Stimulated activated CD8-positive, alpha-beta memory T cell treated with anti-CD3 and anti-CD28 coated beads, Interleukin-12 subunit alpha, Interleukin-12 subunit beta, amount 100 ng/mL, for 24 hours (primary cell): Measurements from ENCODE around the gene TTC7B.

Experiments
- DNase-seq: peaks from one replicate; pipeline ENCODE4 v3.0.0-alpha.2; 2020; ENCODE audit errors: extremely low read depth

Gene TTC7B

DNA sequence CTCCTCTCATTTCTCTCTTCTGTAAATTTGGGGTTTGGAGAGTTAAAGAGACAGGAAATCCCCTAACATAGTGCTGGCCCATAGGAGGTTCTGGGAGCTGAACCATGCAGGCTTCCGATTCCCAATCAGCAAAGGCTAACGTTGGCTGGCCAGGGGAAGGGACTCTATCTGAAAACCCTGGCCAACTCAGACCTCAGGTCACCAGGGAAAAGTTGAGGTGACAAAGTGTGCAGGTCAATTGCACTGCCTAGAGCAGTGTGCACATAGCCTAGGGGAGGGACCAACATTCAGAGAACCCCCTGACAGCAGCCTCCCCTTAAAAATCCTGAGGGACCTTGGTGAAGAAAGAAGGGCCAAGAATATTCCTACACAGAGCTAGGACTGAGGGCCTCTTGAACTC, 38.9 kb downstream of the TTC7B start:
- no peak for DNase-seq

- DNase-seq: no peak
These were observed 40.8 kb downstream of the TTC7B start for GRCh38 chr14:90775441-90775840.

DNA sequence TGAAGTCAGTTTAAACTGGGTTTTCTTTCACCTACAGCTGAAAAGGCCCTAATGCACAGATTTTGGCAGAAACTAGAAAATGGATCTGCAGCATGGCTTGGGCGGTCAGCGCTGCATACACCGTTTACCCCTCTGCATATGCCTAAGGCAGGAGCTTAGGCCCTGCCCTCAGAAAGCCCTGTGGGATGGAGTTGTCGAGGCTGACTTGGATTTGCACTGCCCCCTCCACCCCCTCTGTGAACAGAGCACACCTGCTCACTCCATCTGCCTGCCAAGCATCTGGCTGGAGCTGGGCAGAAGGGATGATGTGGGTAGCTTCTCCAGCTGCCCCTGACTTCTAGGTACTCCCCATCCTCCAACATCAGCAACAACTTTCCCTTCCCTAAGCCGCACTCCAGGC, 41.9 kb downstream of the TTC7B start:
- no peak for DNase-seq

GRCh38 chr14:90773705-90774104, 42.5 kb downstream of the TTC7B start:
- DNase-seq: no peak

DNA sequence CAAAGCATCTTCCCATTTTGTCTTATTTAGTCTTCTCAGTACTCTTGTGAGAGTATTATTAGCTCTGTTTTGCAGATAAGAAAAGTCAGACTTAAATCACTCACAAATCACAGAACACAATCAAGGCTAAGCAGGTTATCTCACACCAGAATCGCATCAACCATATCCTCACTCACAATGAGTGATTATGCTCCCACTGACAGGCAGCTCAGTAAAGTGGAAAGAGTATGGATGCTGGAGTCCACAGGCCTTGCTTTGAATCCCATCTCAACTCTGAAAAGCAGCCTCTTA, 43.1 kb downstream of the TTC7B start:
- DNase-seq: no peak

DNA sequence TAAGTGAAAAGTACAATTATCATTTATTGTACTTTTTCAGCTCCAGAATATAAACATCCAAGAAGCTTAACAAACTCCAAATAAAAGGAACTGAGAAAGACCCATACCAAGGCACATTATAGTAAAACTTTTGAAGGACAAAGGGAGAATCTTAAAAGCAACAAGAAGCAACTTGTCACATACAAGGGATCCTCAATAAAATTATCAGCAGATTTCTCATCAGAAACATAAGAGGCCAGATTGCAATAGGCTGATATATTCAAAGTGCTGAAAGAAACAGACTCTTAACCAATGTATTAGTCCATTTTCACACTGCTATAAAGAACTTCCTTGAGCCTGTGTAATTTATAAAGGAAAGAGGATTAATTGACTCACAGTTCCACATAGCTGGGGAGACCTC, 48.3 kb downstream of the TTC7B start:
- no peak for DNase-seq

GRCh38 chr14:90760591-90761316, 55.5 kb downstream of the TTC7B start:
- DNase-seq: no peak

- DNase-seq: no peak
These were observed 56.2 kb downstream of the TTC7B start for GRCh38 chr14:90760078-90760444.

- no peak for DNase-seq
These were observed 56.7 kb downstream of the TTC7B start for GRCh38 chr14:90759370-90760077.

GRCh38 chr14:90758959-90759358, 57.3 kb downstream of the TTC7B start:
- DNase-seq: no peak

GRCh38 chr14:90758028-90758889, 58.0 kb downstream of the TTC7B start:
- DNase-seq: peak; percentile 85

- DNase-seq: no peak
These were observed 58.8 kb downstream of the TTC7B start for GRCh38 chr14:90757452-90757851.

DNA sequence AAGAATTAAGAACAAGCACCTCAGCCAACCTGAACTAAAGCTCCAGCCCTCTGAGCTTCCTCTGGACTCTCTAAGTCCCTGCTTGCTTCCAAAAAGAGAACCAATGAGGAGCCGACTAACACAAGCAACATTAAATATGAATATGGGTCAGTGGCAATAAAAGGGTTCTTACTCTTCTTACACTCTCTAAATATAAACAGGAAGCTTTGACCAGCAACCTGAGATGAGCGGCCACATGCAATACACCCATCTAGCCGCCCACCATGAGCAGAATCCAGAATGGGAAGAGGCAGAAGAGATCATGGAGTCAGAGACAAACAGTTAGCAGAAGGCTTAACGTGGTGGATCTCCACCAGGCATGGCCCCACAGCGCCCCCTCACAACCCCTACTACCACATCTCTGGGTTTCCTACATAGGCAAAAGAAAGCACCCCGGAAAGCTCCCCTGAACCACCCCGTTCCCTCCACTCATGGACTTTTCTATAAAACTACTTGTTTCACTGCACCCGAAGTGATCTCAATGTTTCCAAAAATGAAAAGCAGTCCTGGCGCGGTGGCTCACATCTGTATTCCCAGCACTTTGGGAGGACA, 59.4 kb downstream of the TTC7B start:
- no peak for DNase-seq

DNA sequence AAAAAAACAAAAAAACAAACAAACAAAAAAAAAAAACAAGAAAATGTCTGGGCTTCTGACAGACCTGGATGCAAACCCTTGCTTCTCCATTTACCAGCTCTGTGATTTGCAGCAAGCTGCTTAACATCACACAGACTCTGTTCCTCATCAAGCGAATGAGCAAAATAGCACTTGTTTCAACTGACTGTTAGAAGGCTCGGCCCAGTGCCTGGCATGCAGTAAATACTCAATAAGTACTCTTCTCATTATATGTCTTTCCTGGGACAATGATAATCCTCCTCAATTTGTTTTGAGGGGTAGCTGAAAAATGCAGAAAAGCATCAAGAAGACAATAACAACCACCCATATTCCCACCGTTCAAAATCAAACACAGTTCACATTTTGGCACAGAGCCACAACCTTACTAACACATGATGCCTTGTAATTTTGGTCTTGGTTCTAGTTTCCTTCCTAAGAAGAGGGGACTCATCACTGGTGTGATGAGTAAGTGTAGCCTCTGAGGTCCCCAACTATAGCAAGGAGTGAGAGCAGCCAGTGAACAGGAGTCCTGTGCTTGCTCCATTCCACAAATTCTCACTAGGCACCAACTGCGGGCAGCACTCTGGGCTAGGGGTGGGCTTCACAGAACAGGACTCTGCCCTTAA, 60.4 kb downstream of the TTC7B start:
- DNase-seq: no peak

DNA sequence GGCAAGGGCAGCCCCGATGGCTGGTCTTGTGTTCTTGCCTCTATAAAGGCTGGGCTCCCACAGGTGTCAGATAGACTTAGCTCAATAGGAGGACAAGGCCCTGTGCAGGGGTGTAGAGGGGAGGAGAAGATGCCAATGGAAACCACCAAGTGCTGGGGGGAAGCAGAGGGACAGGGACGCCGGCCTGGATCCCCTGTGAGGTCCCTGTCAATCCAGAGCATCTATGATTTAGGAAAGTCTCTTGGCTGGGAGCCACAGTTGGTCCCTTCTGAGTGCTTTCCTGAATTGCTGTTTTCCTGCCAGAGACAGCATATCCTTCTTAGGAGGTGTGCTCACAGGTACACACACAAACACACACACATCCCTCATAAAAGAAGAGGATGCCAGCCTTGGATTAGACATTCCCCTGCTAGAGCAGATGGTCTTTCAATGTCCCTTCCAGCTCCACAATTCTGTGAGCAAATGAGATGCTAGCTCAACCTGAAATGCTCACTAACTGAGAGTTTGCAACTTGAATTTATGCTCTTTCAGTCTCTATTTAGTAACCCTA, 62.7 kb downstream of the TTC7B start:
- DNase-seq: no peak

DNA sequence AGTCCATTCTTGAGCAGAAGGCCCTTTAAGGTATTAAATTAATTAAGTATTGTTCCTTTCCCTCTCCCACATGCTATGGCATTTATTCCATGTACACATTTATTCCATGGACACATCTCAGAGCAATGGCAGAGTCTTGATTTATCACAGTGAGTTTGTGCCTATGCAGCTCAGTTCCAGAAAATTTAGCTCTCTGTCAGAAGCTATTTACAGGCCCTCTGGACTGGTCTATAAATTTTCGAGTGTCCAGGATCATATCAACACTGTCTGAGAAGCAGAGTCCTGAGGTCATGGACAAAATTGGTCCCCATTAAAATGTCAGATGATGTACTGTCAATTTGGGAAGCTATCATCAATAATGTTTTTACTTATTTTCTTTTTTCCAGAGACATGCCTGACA, 65.5 kb downstream of the TTC7B start:
- DNase-seq: no peak

GRCh38 chr14:90750191-90750590, 66.0 kb downstream of the TTC7B start:
- DNase-seq: no peak

DNA sequence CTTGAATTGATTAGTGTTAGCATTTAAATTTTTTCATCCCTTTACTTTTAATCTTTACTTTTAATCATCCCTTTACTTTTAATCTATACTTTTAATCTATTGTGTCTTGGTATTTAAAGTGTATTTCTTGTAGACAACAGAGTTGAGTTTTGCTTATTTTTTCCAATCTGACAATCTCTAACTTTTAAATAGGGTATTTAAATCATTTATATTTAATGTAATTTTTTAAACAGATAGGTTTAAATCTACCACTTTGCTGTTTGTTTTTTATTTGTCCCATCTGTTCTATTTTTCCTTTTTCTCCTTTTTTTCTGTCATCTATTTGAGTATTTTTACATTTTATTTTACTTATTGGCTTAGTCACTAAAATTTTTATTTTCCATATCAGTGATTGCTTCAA, 68.3 kb downstream of the TTC7B start:
- no peak for DNase-seq

- DNase-seq: no peak
These were observed 72.4 kb downstream of the TTC7B start for GRCh38 chr14:90743826-90744225.

DNA sequence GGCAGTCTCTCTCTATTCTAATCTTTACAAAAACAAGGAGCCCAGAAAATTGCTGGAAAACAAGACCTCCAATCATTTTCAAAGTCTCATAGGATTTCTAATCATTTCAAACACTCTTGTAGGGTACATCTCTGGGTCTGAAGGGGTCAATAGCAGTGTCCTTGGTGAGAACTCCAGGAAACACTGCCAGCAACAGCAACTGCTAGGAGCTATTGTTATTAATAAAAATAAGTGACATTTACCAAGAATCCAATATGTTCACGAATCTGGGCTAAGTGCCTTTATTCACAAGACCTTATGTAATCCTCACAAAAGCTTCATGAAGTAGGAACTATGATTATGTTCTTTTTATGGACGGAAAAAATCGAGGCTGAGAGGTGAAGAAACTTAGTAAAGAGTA, 72.8 kb downstream of the TTC7B start:
- no peak for DNase-seq

- no peak for DNase-seq
These were observed 73.5 kb downstream of the TTC7B start for GRCh38 chr14:90742729-90743128.

GRCh38 chr14:90742252-90742651, 74.0 kb downstream of the TTC7B start:
- DNase-seq: no peak
